GM21526 (cell line): ENCODE results near the gene SNX9.
"Not testable (repeated sequence)": the region's sequence is repeated elsewhere in the genome, so short reads cannot be mapped to it uniquely, and the experiment has no call there.

Experiments used
- ATAC-seq: cut with Tn5 transposase; IDR thresholded peaks from one replicate; pipeline ENCODE4 v1.9.1; 2021; ENCODE audit warnings: moderate library complexity; ENCODE audit not compliant: unreplicated experiment, low FRiP score

SNX9 gene

DNA sequence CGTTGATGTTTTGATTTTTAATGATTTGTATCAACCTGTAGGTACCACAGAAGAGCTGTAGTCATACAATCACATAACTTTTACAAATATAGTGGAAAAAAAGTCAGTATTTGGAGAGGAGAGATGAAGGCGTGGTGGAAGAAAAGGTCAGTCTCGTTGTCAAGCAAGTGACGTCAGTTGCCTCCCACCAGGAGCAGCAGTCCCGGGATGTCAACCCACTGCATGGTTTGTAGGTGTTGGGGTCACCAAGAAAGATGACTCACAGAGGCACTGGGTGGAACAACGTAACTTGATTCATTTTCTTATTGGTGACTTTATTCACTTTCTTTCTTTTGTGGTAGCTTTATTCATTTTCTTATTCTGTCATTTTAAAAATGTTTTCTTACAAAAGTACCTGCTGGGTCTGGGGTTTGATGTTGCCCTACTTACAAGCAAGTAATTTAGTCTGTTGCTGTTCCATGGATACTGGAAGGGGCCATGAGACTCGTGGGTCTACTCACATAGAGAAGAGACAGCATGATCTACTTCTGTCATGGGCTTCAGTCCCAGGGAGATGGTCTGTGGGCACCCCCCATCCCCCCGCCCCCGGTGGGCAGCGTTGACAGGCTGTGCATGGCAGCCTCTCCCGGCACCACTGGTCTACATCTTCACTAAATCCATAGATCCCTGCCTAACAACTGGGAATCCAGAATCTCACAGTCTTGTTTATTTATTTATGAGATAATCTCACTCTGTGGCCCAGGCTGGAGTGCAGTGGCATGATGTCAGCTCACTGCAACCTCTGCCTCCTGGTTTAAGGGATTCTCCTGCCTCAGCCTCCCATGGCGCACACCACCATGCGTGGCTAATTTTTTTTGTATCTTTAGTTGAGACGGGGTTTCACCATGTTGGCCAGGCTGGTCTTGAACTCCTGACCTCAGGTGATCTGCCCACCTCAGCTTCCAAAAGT is 122.2 kb downstream of the SNX9 start:
- no peak for ATAC-seq

DNA sequence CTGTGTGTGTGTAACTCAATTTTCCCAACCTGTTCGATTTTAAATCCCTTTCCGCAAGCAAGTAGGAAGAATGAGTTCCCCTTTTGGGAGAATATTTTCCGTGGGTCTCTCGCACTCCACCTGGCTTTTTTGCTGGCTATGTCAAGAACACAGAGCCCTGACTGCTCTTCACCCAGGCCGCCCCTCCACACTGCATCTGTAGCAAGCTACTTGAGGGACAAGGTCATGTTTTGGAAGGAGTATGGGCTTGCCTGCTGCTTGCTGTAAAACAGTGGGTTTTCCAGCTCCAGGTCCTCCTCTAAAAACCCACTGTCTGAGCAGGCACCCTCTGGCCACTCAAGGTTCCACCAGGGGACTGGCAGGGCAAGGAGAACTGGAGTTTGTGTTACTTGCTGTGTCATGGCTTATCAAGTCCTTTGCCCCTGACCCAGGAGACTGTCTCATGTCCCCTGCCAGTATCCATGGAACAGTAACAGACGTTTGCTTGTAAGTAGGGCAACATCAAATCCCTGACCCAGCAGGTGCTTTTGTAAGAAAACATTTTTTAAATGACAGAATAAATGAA is 123.1 kb downstream of the SNX9 start:
- no peak for ATAC-seq

DNA sequence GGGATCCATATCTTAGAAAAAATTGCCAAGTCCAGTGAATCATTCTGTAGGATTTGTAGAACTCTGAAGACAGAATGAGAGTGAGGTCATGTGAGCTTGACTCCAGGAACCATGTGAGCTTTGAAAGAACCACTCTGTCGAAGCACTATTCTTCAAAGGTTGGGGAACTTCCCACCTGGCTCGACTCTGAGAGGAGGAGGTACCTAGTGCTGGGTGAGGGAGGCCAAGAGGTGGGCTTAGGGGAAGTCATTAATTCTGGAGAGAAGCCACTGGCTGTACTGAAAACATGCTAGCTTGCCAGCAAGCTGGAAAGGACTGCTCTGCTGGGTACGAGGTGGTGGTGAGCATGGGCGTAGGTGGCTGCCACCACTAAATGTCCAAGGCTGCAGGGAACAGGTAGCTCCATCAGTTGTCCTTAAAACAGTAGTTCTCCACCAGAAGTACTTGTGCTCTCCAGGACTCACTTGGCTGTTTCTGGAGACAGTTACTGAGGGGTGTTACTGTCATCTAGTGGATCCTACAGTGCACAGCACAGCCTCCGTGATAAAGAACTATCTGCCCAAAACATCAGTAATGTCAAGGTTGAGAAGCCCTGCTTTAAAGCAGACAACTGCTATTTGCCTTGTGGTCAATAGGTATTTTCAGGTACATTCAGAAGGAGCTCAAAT is 124.0 kb downstream of the SNX9 start:
- no peak for ATAC-seq

DNA sequence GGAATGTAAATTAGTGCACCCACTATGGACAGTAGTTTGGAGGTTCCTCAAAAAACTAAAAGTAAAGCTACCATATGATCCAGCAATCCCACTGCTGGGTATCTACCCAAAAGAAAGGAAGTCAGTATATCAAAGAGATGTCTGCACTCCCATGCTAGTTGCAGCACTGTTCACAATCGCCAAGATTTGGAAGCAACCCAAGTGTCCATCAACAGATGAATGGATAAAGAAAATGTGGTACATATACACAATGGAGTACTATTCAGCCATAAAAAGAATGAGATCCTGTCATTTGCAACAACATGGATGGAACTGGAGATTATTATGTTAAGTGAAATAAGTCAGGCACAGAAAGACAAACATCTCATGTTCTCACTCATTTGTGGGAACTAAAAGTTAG is 127.9 kb downstream of the SNX9 start:
- not testable (repeated sequence) for ATAC-seq

DNA sequence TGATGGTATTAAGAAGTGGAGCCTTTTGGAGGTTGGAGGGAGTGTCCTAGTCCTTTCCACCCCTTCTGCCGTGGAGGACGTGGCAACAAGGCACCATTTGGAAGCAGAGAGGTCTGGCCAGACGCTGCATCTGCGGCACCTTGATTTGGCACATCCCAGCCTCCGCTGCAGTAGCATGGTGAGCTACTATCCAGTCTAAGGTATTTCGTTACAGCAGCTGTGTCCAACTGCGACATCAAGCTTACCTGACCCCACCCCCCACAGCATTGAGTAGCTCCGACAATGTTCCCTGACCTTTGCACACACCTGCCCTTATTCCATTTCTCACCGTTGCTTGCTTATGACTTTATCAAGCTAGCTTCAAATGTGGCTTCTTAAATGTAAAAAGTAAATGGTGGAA is 128.8 kb downstream of the SNX9 start:
- ATAC-seq: no peak

DNA sequence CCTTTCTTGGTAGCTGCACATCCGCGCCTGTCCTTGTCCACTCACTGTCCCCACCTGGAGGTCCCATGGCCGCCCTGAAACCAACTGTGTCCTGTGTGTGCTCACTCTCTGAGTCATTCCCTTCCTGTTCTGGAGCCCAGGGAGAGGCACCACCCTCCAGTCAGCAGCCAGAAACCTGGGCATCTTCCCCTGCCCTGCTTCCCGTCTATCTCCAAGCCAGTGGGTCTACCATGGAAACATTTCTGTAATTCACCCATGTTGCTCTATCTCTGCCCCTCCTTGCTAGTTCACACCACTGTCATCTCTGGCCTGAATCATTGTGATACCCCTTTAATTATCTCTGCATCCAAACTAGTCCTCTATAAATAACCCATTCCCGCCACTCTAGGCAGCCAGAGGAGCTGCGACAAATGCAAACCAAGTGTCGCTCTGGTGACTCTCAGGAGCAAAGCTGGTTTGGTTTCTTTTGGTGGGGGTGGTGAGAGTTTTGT is 129.9 kb downstream of the SNX9 start:
- ATAC-seq: no peak

DNA sequence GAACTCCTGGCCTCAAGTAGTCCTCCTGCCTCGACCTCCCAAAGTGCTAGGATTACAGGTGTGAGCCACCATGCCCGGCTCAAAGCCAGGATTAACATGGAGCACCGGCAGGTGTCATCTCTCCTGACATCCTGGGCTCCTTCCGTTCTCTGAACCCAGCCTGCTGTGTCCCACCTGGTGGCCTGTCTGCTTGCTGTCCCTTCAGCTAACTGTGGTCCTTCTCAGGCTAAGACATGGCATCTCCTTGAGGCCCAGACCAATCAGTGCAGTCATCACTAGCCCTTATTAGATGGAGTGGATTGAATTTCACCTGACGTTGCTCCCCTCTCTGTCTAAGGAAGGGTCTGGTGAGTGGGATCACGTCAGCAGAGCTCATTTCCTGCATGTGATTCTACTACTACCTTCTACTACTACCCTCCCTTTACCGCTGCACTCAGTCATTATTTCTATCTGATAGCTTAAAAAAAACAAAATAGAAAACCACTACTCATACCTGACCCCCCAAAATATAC is 130.6 kb downstream of the SNX9 start:
- no peak for ATAC-seq

DNA sequence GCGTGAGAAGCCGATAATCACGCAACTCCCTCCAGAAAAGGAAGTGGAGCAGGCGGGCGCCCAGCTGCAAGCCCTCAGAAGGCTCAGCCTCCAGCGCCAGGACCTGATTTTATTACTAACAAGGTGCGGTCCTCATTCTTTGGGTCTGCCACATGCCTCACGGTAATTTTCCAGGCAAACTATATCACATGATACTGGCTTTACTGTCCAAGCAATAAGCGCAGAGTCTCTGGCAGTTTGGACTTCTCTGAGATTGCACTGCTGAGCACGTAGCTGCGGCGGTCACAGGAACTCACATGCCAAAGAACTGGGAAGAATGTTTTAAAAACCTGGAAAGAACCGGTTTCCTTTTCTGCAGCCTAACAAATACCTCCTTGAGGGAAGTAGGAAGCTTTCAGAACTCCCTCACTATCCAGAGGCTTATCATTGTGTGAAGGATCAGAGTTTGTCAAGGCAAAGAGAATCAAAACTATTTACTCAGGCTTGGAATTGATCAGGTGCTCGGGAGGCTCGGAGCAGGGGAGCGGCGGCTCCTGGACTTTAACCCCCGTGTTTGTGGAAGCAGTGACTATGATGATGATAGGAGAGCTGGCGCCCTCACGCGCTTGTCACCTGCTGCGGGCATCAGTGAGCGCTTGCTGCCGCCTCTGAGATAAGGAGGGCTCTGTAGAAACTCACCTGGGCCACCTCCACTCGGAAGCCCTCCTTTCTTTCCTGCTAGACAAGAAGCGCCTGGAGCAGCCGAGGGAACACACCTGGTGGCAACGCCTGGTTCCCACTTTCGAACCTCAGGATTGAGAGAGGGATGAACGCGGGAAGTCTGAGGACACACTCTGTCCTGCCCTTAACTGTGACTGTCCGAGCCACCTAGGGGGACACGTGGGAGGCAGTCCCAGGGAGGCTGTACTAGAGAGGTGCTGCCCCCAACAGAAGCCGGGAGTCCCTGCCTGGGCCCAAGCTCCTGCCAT is 131.4 kb downstream of the SNX9 start:
- no peak for ATAC-seq

DNA sequence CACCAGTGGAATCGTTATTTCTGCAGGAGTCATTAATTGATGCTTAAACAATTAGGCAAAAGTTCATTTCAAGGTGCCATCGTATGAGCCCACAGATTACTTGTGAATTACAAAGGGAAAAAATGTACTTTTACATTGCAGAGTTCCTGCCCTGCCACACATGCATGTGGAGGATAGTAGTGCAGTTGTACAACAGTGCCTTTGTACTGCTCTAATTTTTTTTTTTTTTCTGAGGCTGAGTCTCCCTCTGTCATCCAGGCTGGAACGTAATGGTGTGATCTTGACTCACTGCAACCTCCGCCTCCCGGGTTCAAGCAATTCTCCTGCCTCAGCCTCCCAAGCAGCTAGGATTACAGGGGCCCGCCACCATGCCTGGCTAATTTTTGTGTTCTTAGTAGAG is 132.6 kb downstream of the SNX9 start:
- no peak for ATAC-seq

DNA sequence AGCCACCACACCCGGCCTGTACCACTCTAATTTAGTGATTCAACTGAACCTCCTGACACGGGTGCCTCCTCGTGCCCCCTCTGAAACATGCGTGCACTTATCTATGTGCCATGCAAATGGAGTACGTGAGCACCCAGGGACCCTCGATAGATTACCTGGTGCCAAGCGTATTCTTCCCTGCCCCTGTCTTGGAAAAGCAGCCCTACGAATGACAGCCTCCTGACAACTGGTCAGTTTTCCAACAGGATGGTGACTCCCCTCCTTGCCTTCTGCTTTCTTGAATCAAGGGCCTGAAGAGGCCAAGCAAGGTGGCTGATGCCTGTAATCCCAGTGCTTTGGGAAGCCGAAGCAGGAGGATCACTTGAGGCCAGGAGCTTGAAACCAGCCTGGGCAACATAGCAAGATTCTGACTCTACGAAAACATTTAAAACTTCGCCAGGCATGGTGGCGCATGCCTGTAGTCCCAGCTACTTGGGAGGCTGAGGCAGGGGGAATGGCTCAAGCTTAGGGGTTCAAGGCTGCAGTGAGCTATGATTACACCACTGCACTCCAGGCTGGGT is 133.2 kb downstream of the SNX9 start:
- ATAC-seq: no peak

DNA sequence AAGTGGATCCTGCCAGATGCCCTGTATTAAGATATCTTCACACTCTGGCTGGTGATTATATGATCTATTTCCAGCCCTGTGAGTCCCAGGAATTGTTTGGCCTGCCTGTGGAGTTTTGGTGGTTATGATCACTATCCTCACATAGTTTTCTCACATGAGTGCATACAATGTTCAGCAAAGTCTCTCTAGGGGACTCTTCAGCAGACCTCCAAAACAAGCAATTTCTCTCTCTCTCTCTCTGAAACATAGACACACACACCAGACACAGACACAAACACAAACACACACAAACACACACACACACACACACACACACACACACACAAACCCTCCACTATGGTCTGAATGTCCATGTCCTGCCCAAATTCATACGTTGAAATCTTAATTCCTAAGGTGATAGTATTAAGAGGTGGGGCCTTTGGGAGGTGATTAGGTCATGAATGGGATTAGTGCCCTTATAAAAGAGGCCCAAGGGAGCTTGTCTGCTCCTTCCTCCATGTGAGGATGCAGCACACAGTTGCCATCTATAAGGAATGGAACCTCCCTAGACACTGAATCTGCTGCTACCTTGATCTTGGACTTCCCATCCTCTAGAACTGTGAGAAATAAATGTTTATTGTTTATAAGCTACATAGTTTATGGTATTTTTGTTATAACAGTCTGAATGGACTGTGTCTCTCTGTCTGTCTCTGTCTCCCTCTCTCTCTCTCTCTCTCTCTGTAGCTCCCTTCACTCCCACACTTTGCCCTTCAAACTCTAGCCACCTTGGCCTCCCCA is 136.6 kb downstream of the SNX9 start:
- ATAC-seq: no peak

DNA sequence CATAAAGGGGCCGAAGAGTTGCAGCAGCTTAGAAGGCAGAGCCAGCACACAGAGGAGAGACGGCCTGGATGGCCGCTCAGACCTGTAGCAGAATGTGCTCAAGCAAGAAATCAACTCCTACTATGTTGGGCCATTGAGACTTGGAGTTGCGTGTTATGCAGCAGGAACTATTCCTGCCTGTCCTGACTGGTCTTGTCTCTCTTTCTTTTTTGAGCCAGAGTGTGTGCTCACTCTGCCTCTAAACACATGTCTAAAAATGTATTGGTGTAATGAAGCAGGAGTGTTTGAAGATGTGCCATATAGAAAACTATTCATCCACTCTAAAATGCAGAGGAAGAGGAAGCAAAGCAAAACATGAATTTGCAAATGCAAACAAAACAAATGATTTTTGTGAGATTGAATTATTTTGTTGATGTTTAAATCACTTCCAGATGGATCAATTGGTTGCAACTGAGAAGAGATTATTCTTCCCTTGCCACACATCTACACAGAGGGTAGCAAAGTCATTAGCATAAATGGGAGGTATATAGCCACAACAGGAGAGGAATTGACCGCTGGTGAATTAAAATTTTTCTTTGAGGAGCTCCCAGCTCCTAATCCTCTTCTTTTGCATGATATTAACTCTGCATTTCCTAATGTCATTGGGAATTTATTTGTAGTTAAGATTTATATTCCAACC is 138.2 kb downstream of the SNX9 start:
- ATAC-seq: no peak

DNA sequence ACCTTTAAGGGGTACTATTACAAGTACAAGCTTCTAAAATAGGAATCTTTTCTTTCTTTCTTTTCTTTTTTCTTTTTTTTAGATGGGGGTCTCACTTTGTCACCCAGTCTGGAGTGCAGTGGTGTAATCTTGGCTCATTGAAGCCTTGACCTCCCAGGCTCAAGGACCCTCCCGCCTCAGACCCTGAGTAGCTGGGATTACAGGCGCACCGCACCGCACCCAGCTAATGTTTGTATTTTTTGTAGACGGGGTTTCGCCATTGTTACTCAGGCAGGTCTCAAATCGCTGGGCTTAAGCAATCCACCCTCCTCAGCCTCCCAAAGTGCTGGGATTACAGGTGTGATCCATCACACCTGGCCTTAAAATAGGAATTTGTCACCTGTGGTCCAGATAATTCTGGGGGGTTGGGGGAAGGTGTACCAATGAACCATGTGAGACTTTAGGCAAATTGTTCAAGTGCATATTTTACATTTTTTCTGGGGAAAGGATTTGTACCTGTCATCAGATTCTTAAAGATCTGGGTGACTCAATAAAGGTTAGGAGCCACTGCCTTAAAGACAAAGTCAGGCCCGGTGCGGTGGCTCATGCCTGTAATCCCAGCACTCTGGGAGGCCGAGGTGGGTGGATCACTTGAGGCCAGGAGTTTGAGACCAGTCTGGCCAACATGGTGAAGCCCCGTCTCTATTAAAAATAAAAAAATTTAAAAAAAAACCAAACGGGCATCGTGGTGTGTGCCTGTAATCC is 139.0 kb downstream of the SNX9 start:
- ATAC-seq: no peak

DNA sequence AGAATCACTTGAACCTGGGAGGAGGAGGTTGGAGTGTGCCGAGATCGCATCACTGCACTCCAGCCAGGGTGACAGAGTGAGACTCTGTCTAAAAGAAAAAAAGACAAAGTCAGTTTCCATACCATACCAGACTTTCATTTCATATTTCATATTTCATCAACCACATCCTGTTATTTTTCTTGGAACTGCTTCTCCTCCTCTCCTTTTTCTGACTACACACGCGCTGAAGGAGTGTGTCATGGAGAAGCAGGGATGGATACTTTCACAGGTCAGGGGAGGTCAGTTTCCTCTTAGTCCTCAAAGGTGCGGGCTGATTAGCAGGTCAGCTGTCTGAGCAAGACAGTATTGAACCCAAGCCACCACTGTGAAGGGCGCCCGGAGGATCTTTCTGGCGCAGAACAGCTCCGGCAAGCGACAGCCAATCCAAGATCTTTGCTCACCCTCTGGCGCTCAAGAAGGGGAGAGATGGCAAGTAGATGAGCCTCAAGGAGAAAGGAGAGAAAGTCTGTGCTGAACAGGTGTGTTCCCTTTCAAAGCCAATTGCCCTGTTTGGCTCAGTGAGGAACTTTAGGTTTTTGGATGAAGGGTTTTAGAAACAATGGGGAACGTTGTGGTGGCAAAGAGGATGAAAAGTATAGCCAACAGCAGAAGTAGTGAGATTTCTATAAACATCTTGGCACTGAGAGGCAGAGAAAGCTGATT is 139.7 kb downstream of the SNX9 start:
- ATAC-seq: no peak

DNA sequence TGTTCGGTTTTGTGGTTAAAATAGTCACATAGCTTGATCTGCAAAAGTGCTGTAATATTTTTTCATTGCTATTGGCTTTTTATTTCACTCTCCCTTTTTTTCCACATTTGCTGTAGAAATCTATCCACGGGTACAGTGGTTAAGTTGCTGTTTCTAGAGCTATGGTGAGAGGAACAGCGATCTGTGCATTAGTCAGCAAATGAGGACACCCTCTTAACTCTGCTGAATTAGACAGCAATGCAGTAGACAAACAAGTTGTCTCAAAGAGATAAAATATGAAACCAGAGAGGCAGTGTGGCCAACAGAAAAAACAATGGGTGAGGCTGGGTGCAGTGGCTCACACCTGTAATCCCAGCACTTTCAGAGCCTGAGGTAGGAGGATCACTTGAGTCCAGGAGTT is 141.1 kb downstream of the SNX9 start:
- no peak for ATAC-seq

DNA sequence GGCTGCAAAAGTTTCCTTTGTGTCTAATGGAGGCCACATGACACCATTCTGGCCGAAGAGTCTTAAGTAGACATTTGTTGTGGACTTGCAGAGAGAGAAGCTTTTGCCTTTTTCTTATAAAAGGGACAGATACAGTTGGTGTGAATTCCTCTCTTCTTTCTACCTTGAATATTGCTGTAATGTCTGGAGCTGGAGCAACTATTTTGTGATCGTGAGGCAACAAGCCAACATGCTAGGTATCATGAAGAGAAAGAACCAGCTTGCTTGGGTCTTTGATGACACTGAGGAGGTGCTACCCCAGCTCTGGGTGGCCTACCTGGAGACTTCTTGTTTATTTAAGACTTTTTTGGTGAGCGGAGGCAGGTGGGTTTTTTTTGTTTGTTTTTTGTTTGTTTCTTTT is 142.3 kb downstream of the SNX9 start:
- ATAC-seq: no peak

DNA sequence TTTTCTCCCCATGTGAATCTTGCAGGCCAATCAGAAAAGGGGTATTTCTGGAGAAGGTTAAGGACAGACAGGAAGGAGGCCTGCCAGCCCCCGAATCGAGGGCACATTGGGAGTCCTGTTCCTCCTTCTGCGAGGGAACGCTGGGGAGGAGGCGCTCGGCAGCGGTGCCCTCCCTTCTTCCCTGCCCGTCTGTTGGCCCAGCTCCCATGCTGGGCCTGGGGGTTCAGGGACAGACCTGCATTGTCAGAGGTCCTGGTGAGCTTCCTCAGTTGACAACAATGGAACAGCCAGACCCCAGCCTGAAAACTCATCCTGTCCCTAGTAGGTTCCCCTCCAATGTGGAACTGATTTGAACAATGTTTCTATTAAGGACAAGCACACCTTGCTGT is 143.5 kb downstream of the SNX9 start:
- no peak for ATAC-seq
